OCI-LY1 (cell line): Measurements from ENCODE around the gene SPATA16.

Source experiments
- H2AFZ ChIP-seq: fragments of 200-600 bp; sonication (generic), shearing (Covaris generic); 2 replicates; pipeline ENCODE4 v1.6.0; 2014; ENCODE audit warnings: antibody characterized with exemption, mild to moderate bottlenecking, low read length
- H3F3A ChIP-seq: fragments of 200-600 bp; sonication (generic), shearing (Covaris generic); 2 replicates; pipeline ENCODE4 v1.6.0; 2014; ENCODE audit warnings: mild to moderate bottlenecking, antibody characterized with exemption, low read length, moderate library complexity; ENCODE audit not compliant: insufficient read depth
- H3K27ac ChIP-seq: fragments of 200-600 bp; sonication (generic); 2 replicates; pipeline ENCODE4 v1.5.1; 2014; ENCODE audit warnings: low read length, mixed run types, mild to moderate bottlenecking, low read depth; ENCODE audit not compliant: poor library complexity, severe bottlenecking
- H3K27me3 ChIP-seq: fragments of 200-600 bp; sonication (generic); 2 replicates; pipeline ENCODE4 v1.6.0; 2014; ENCODE audit warnings: antibody characterized with exemption, mild to moderate bottlenecking, low read length, moderate library complexity; ENCODE audit not compliant: insufficient read depth
- H3K36me3 ChIP-seq: fragments of 200-600 bp; sonication (generic); 2 replicates; pipeline ENCODE4 v1.6.1; 2014; ENCODE audit warnings: mild to moderate bottlenecking, antibody characterized with exemption, low read length, moderate library complexity, mixed read lengths; ENCODE audit not compliant: insufficient read depth
- H3K4me1 ChIP-seq: fragments of 200-600 bp; sonication (generic); 2 replicates; pipeline ENCODE4 v1.5.1; 2014; ENCODE audit warnings: mild to moderate bottlenecking, low read length, moderate library complexity; ENCODE audit not compliant: insufficient read depth, severe bottlenecking
- H3K4me2 ChIP-seq: fragments of 200-600 bp; sonication (generic), shearing (Covaris generic); 2 replicates; pipeline ENCODE4 v1.6.1; 2014; ENCODE audit warnings: low read length
- H3K4me3 ChIP-seq: fragments of 200-600 bp; sonication (generic); 2 replicates; pipeline ENCODE4 v1.5.1; 2014; ENCODE audit warnings: low read length, low read depth, mild to moderate bottlenecking, mixed read lengths; ENCODE audit not compliant: poor library complexity, severe bottlenecking
- H3K79me2 ChIP-seq: fragments of 200-600 bp; shearing (Covaris generic); 2 replicates; pipeline ENCODE4 v1.6.1; 2016; ENCODE audit warnings: mixed run types, low read length, mixed read lengths; ENCODE audit not compliant: insufficient read depth
- H3K9ac ChIP-seq: fragments of 200-600 bp; sonication (generic), shearing (Covaris generic); 2 replicates; pipeline ENCODE4 v1.6.1; 2014; ENCODE audit warnings: mild to moderate bottlenecking, low read length, mixed read lengths
- H3K9me2 ChIP-seq: fragments of 200-600 bp; sonication (generic), shearing (Covaris generic); 2 replicates; pipeline ENCODE4 v1.6.1; 2014; ENCODE audit warnings: low read depth, mild to moderate bottlenecking, low read length, mixed read lengths
- H3K9me3 ChIP-seq: fragments of 200-600 bp; shearing (Covaris generic); 2 replicates; pipeline ENCODE4 v1.6.1; 2014; ENCODE audit warnings: low read length, mixed read lengths
- H4K20me1 ChIP-seq: fragments of 200-600 bp; sonication (generic), shearing (Covaris generic); 2 replicates; pipeline ENCODE4 v1.6.0; 2016; ENCODE audit warnings: mild to moderate bottlenecking, low read length; ENCODE audit not compliant: insufficient read depth
- CTCF ChIP-seq: fragments of 200-600 bp; sonication (generic), shearing (Covaris generic); IDR thresholded peaks from 2 replicates; pipeline ENCODE4 v1.5.1; 2017; ENCODE audit warnings: mild to moderate bottlenecking, antibody characterized with exemption, low read length, moderate library complexity, mixed read lengths
- EZH2 ChIP-seq: fragments of 200-600 bp; sonication (generic), shearing (Covaris generic); IDR thresholded peaks from 2 replicates; pipeline ENCODE4 v1.8.0; 2017; ENCODE audit warnings: borderline replicate concordance, mixed run types, mild to moderate bottlenecking, antibody characterized with exemption, low read length, moderate library complexity, mixed read lengths

Gene SPATA16

GRCh38 chr3:172911142-172911541, 229.9 kb downstream of the SPATA16 start:
- H3K79me2 ChIP-seq = no peaks in the 10 kb centered on the region
- no peaks in the 10 kb centered on the region for H3K9me3 ChIP-seq
- H3K4me3 ChIP-seq = no peak overlapping the region
- no peak overlapping the region for H3K4me2 ChIP-seq
- H3K9ac ChIP-seq = no peak overlapping the region
- no peaks in the 10 kb centered on the region for H3K36me3 ChIP-seq
- H3F3A ChIP-seq = no peaks in the 10 kb centered on the region
- H3K27me3 ChIP-seq = no peaks in the 10 kb centered on the region
- no peak overlapping the region for H3K27ac ChIP-seq
- H2AFZ ChIP-seq = no peak overlapping the region
- TF ChIP-seq EZH2 (no peak), CTCF (peak; percentile 28; the same call in 1 of the 2 replicates)
- no peaks in the 10 kb centered on the region for H3K4me1 ChIP-seq
- H4K20me1 ChIP-seq = no peaks in the 10 kb centered on the region
- no peaks in the 10 kb centered on the region for H3K9me2 ChIP-seq

GRCh38 chr3:172908771-172909270, 232.2 kb downstream of the SPATA16 start:
- Histone ChIP-seq H3K9me2 (no peaks in the 10 kb centered on the region), H3K79me2 (no peaks in the 10 kb centered on the region), H2AFZ (no peak overlapping the region), H3K4me1 (no peaks in the 10 kb centered on the region), H4K20me1 (no peaks in the 10 kb centered on the region), H3K27me3 (no peaks in the 10 kb centered on the region), H3K36me3 (no peaks in the 10 kb centered on the region), H3K9ac (no peak overlapping the region), H3K27ac (no peak overlapping the region), H3F3A (no peaks in the 10 kb centered on the region), H3K4me2 (no peak overlapping the region), H3K9me3 (no peaks in the 10 kb centered on the region), H3K4me3 (no peak overlapping the region)
- TF ChIP-seq EZH2 = no peak
- no peak for TF ChIP-seq CTCF

GRCh38 chr3:172905451-172905850, 235.6 kb downstream of the SPATA16 start:
- Histone ChIP-seq H3F3A (no peaks in the 10 kb centered on the region), H3K27me3 (no peaks in the 10 kb centered on the region), H3K27ac (no peak overlapping the region), H4K20me1 (no peaks in the 10 kb centered on the region), H2AFZ (no peak overlapping the region), H3K9me2 (no peaks in the 10 kb centered on the region), H3K9ac (no peak overlapping the region), H3K79me2 (no peaks in the 10 kb centered on the region), H3K4me3 (no peak overlapping the region), H3K36me3 (no peaks in the 10 kb centered on the region), H3K9me3 (no peaks in the 10 kb centered on the region), H3K4me2 (no peak overlapping the region), H3K4me1 (no peaks in the 10 kb centered on the region)
- no peak for TF ChIP-seq CTCF
- no peak for TF ChIP-seq EZH2
